ENCODE measurements around the gene PPIL4. TPM values are rescaled to one million over a fixed set of nuclear protein-coding genes. Genes with fewer than 3 reads are reported as not detected.

Gene PPIL4
- total RNA-seq, 1 experiment from 2014 or later = 36.9 TPM

- Histone ChIP-seq H4K5ac (ENCODE audit: insufficient read length, low read depth, low read length) (no peak overlapping the region), H3K27ac (ENCODE audit: insufficient read length, low read depth, low read length) (no peak overlapping the region), H3K18ac (ENCODE audit: insufficient read length, low read depth, low read length) (no peak overlapping the region), H3K9ac (ENCODE audit: extremely low read depth, insufficient read length, low read length) (no peak overlapping the region), H3K23me2 (ENCODE audit: insufficient read length, low read depth, low read length, poor library complexity, severe bottlenecking) (no peaks in the 10 kb centered on the region), H4K20me1 (ENCODE audit: control insufficient read depth, insufficient read depth, insufficient read length) (no peaks in the 10 kb centered on the region), H2BK5ac (ENCODE audit: insufficient read length, low read length) (no peak overlapping the region), H3K79me2 (ENCODE audit: insufficient read depth, low read length) (no peaks in the 10 kb centered on the region), H2AFZ (ENCODE audit: low read length) (no peak overlapping the region), H3T11ph (ENCODE audit: low read length) (no peak overlapping the region), H3K27me3 (ENCODE audit: insufficient read depth, low read length) (no peaks in the 10 kb centered on the region), H3K56ac (ENCODE audit: insufficient read length, low read depth, low read length) (no peak overlapping the region), H2AK5ac (ENCODE audit: insufficient read length, low read length) (no peak overlapping the region), H2BK20ac (ENCODE audit: low read depth, low read length, poor library complexity, severe bottlenecking) (no peak overlapping the region), H3K23ac (ENCODE audit: insufficient read length, low read depth, low read length) (no peak overlapping the region), H3K4ac (ENCODE audit: low read depth, low read length) (no peak overlapping the region), H3K4me1 (ENCODE audit: insufficient read depth, low read length) (no peaks in the 10 kb centered on the region), H3K14ac (ENCODE audit: insufficient read depth, low read length) (no peak overlapping the region), H3K4me2 (ENCODE audit: insufficient read depth, insufficient read length, low read length) (no peak overlapping the region), H2BK120ac (ENCODE audit: low read depth, low read length, poor library complexity, severe bottlenecking) (no peak overlapping the region), H4K8ac (replicated peaks; ENCODE audit: insufficient read length, low read depth, low read length) (no peak overlapping the region), H3K79me1 (ENCODE audit: insufficient read depth, low read depth, low read length, poor library complexity, severe bottlenecking) (no peaks in the 10 kb centered on the region), H2BK12ac (ENCODE audit: insufficient read length, low read depth, low read length) (no peak overlapping the region), H3K9me3 (ENCODE audit: control insufficient read depth, low read depth, low read length) (no peaks in the 10 kb centered on the region), H4K91ac (ENCODE audit: insufficient read length, low read depth, low read length) (no peak overlapping the region), H2BK15ac (ENCODE audit: low read depth, low read length) (no peak overlapping the region)
- no peak for DNase-seq
- H3K9me3 Mint-ChIP-seq = no peaks in the 10 kb centered on the region; a peak in 1 of 5 replicates
- no peaks in the 10 kb centered on the region for H3K36me3 Mint-ChIP-seq (ENCODE audit: insufficient read depth in 1 of 3, low read depth in 3 of 3)
- H3K27ac Mint-ChIP-seq = no peak overlapping the region
- peaks cover 28% of the 10 kb centered on the region for H3K27me3 Mint-ChIP-seq (ENCODE audit: low read depth)
- H3K4me1 Mint-ChIP-seq = no peaks in the 10 kb centered on the region
- no peak overlapping the region for H3K4me3 Mint-ChIP-seq
- no peak for TF ChIP-seq CTCF (conservative IDR thresholded peaks at IDR 0.05)
Measured at GRCh38 chr6:149558029-149558428, 12.2 kb upstream of the PPIL4 start.

All from H9 (cell line).